ENCODE data around the gene C1orf185.

The C1orf185 gene

DNA sequence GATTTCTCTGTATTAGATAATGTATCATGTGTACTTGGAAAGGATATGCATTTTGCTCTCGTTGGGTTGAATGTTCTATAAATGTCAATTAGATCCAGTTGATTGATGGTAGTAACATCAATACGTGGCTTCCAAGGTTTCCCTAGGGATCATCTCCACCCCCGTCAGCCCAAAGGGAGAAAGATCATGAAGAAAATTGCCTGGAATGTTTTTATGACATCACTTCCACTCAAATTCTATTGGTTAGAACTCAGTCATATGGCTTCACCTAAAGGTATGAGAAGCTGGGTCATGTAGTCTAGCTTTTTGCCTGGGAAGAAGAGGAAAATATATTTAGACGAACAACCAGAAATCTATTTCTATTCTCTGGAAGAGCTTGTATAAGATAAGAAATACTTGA, at the start of gene C1orf185:
TSS of gene C1orf185 (plus strand) at position 253 of the 400 bp plus-strand sequence. CDS start at position 259, 6 bp downstream.
- Histone ChIP-seq H4K20me1 (ENCODE audit: insufficient read depth, low read length) (no peaks in the 10 kb centered on the region), H2AFZ (ENCODE audit: low read length) (no peak within 1 kb of the TSS), H3K4me1 (ENCODE audit: insufficient read depth, low read length, severe bottlenecking) (no peaks in the 10 kb centered on the region), H3K4me2 (ENCODE audit: low read length) (no peak within 1 kb of the TSS), H3K36me3 (ENCODE audit: insufficient read depth, low read length) (no peaks in the 10 kb centered on the region), H3K27me3 (ENCODE audit: insufficient read depth, low read length) (no peaks in the 10 kb centered on the region), H3K4me3 (ENCODE audit: low read depth, low read length, poor library complexity, severe bottlenecking) (no peak within 1 kb of the TSS), H3K9me3 (ENCODE audit: low read length) (no peaks in the 10 kb centered on the region), H3K79me2 (ENCODE audit: insufficient read depth, low read length) (no peaks in the 10 kb centered on the region), H3K9me2 (ENCODE audit: low read depth, low read length) (no peaks in the 10 kb centered on the region), H3F3A (ENCODE audit: insufficient read depth, low read length) (no peaks in the 10 kb centered on the region), H3K9ac (ENCODE audit: low read length) (no peak within 1 kb of the TSS), H3K27ac (ENCODE audit: low read depth, low read length, poor library complexity, severe bottlenecking) (no peak within 1 kb of the TSS)
- TF ChIP-seq EZH2 (IDR thresholded peaks at IDR 0.05; ENCODE audit: borderline replicate concordance, low read length) (no peak), CTCF (IDR thresholded peaks at IDR 0.05; ENCODE audit: low read length) (no peak)

GRCh38 chr1:51058858-51059257, 43.2 kb upstream of the C1orf185 start:
- no peaks in the 10 kb centered on the region for H3K9me2 ChIP-seq (ENCODE audit: low read depth, low read length)
- H3K27ac ChIP-seq (ENCODE audit: low read depth, low read length, poor library complexity, severe bottlenecking) = no peak overlapping the region
- no peak overlapping the region for H2AFZ ChIP-seq (ENCODE audit: low read length)
- H3K36me3 ChIP-seq (ENCODE audit: insufficient read depth, low read length) = no peaks in the 10 kb centered on the region
- H3K9ac ChIP-seq (ENCODE audit: low read length) = no peak overlapping the region
- H3K4me1 ChIP-seq (ENCODE audit: insufficient read depth, low read length, severe bottlenecking) = no peaks in the 10 kb centered on the region
- no peak overlapping the region for H3K4me3 ChIP-seq (ENCODE audit: low read depth, low read length, poor library complexity, severe bottlenecking)
- H3K79me2 ChIP-seq (ENCODE audit: insufficient read depth, low read length) = no peaks in the 10 kb centered on the region
- H3K4me2 ChIP-seq (ENCODE audit: low read length) = no peak overlapping the region
- H3K9me3 ChIP-seq (ENCODE audit: low read length) = 0 out of 2 replicates have a peak, but pooled peaks cover 9% of the 10 kb centered on the region
- no peaks in the 10 kb centered on the region for H3K27me3 ChIP-seq (ENCODE audit: insufficient read depth, low read length)
- no peaks in the 10 kb centered on the region for H4K20me1 ChIP-seq (ENCODE audit: insufficient read depth, low read length)
- H3F3A ChIP-seq (ENCODE audit: insufficient read depth, low read length) = no peaks in the 10 kb centered on the region
- TF ChIP-seq CTCF (IDR thresholded peaks at IDR 0.05; ENCODE audit: low read length) (peak; percentile 85), EZH2 (IDR thresholded peaks at IDR 0.05; ENCODE audit: borderline replicate concordance, low read length) (no peak)

- Histone ChIP-seq H3K36me3 (ENCODE audit: insufficient read depth, low read length) (no peaks in the 10 kb centered on the region), H3K9me2 (ENCODE audit: low read depth, low read length) (no peaks in the 10 kb centered on the region), H3F3A (ENCODE audit: insufficient read depth, low read length) (no peaks in the 10 kb centered on the region), H3K9me3 (ENCODE audit: low read length) (0 out of 2 replicates have a peak, but pooled peaks cover 7% of the 10 kb centered on the region), H3K4me2 (ENCODE audit: low read length) (no peak overlapping the region), H3K4me1 (ENCODE audit: insufficient read depth, low read length, severe bottlenecking) (no peaks in the 10 kb centered on the region), H3K9ac (ENCODE audit: low read length) (no peak overlapping the region), H3K27me3 (ENCODE audit: insufficient read depth, low read length) (no peaks in the 10 kb centered on the region), H3K27ac (ENCODE audit: low read depth, low read length, poor library complexity, severe bottlenecking) (no peak overlapping the region), H4K20me1 (ENCODE audit: insufficient read depth, low read length) (no peaks in the 10 kb centered on the region), H2AFZ (ENCODE audit: low read length) (no peak overlapping the region), H3K79me2 (ENCODE audit: insufficient read depth, low read length) (no peaks in the 10 kb centered on the region), H3K4me3 (ENCODE audit: low read depth, low read length, poor library complexity, severe bottlenecking) (no peak overlapping the region)
- TF ChIP-seq CTCF (IDR thresholded peaks at IDR 0.05; ENCODE audit: low read length) (no peak), EZH2 (IDR thresholded peaks at IDR 0.05; ENCODE audit: borderline replicate concordance, low read length) (no peak)
Observed at GRCh38 chr1:51061231-51061918, 40.7 kb upstream of the C1orf185 start.
